GM12864 (cell line): ENCODE measurements around the gene HUS1.

ENCODE experiments used
- DNase-seq: peaks from one replicate; pipeline ENCODE4 v3.0.0-alpha.2; 2011; ENCODE audit warnings: low read depth
- H3K4me3 ChIP-seq: 2 replicates; pipeline ENCODE4 v1.5.1; 2011; ENCODE audit warnings: mild to moderate bottlenecking, low read depth, low read length, control low read depth
- TF ChIP-seq, protein P1 (sequence below): IDR thresholded peaks from 2 replicates; pipeline ENCODE4 v1.5.1; 2011; ENCODE audit warnings: low read depth, mild to moderate bottlenecking, moderate library complexity, low read length, control low read depth, inconsistent platforms; ENCODE audit errors: missing control alignments

The HUS1 gene

GRCh38 chr7:47915616-47915976, 63.8 kb downstream of the HUS1 start:
- no peak overlapping the region for H3K4me3 ChIP-seq
- no peak for DNase-seq
- TF ChIP-seq, protein P1, sequence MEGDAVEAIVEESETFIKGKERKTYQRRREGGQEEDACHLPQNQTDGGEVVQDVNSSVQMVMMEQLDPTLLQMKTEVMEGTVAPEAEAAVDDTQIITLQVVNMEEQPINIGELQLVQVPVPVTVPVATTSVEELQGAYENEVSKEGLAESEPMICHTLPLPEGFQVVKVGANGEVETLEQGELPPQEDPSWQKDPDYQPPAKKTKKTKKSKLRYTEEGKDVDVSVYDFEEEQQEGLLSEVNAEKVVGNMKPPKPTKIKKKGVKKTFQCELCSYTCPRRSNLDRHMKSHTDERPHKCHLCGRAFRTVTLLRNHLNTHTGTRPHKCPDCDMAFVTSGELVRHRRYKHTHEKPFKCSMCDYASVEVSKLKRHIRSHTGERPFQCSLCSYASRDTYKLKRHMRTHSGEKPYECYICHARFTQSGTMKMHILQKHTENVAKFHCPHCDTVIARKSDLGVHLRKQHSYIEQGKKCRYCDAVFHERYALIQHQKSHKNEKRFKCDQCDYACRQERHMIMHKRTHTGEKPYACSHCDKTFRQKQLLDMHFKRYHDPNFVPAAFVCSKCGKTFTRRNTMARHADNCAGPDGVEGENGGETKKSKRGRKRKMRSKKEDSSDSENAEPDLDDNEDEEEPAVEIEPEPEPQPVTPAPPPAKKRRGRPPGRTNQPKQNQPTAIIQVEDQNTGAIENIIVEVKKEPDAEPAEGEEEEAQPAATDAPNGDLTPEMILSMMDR: no peak

DNA sequence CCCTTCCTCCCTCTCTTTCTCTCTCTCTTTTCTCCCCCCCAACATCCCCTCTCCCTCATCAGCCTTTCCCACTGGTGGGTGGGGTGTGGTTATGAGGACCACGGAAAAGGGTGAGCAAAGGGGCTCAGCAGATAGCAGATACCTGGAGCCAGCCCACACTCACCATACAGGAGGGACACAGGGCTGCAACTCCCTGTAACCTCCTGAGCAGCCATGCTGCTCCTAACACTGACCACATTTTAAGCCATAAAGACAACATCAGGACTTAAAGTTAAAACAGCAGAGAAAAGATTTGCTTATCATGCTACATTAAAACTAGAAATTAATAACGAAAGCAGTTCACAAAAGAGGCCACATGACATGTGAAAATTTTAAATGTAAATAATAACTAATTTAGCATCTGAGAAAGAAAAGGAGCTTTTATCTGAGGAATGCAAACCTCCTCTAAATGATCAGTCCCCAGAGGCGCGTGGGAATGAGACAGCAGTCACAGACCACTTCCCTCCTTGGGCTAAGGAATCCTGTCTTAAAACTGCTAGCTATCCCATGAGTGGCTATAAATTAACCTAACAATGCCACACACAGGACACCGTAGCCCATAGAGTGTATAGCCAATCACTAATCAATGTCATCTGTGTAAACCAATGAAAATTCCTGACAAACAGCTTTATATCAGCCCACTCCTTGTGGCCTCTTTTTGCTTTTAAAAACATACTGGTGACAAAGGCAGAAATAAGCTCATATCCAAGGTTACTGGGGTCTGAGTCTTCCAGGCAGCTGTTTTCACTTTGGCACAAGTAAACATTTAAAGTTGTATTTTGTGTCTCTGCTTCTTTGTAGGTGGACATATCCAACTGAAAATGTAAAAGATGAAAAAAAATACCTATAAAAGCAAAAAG, 64.4 kb downstream of the HUS1 start:
- DNase-seq: no peak
- H3K4me3 ChIP-seq: no peak overlapping the region
- TF ChIP-seq, protein P1: no peak
